AG20443 (cell line): ENCODE data around the gene NBAS.
"Not testable (repeated sequence)": the region's sequence is repeated elsewhere in the genome, so short reads cannot be mapped to it uniquely, and the experiment has no call there.

Experiments used
- DNase-seq: peaks from one replicate; pipeline ENCODE4 v3.0.0; 2012; ENCODE audit warnings: low spot score, mixed read lengths

NBAS gene

DNA sequence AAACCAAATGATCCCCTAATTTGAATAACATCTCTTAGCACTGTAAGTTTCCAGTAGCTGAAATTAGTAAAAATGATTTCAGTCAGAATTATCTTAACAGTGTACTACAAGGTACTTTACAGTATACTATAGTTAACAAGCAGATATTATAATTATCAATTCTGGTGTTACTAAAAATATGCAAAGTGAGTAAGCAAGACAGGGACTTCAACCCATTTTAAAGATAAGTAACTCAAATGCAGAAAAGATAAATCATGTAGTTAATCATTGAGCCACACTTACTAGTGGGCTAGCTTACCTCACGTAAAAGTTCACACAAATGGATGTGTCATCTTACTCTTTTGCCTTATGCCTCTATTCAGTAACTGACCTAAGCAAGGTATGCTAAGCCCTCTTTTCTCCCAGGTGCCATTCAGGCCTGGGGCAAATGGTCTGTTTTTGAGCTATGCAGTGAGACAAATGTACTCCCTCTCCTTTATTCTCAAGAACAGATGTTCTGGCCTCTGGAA, 101.0 kb downstream of the NBAS start:
- no peak for DNase-seq

DNA sequence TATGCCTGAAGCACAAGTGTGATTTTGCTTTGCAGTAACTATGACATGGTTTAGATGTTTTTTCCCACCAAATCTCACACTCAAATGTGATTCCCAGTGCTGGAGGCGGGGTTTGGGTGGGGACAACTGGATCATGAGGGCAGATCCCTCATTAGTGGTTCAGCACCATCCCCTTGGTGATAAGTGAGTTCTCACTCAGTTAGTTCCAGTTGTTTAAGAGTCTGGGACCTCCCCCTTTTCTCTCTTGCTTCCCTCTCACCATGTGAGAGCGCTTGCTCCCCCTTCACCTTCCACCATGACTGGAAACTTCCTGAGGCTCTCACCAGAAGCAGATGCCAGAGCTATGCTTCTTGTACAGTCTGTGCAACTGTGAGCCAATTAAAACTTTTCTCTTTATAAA, 102.9 kb downstream of the NBAS start:
- no peak for DNase-seq

DNA sequence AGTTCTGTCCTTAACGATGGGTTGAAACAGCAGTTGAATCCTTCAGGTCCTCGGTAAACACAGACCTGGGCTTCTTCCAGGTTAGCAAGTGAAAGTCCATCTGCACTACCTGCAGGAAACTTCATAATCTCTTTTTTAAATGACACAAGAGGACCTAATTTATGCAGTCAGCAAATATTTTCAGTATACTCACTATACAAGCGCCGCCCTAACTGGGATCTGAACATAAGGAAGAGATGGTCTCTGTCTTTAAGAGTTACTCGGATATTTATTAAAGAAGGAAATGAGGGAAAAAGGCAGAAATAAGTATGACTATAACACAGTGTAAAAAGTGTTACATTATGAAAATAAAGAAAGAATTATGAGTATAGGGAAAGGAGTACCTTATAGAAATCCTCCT, 103.3 kb downstream of the NBAS start:
- DNase-seq: no peak

DNA sequence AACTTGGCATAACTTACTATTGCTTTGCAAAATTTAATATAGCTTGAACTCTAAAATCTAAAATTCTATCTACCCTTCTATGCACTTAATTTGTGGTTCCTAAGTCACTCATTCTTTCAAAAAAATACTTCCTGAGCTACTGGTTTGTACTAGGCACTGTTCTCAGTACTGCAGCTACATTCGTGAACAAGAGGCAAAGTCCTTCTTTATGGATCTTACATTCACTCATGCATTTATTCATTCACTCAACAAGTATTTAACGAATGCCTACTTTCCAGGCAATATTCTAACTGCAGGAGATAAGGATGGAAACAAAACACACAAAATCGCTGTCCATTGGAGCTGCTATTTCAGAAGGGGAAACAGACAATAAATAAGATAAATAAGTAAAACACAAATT, 104.8 kb downstream of the NBAS start:
- no peak for DNase-seq

DNA sequence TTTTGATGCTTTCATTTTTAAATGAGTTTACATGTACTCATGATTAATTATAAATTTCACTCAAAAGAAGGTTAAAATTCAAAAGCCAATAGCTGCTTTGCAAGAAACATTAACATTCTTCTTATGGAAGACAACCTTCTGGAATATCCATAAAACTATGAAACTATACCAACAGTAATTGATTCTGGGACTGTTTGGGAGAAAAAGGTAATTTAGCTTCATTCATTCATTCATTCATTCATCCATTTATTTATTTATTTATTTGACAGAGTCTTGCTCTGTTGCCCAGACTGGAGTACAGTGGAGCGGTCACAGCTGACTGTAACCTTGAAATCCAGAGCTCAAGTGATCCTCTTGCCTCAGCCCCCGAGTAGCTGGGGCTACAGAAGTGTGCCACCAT, 110.3 kb downstream of the NBAS start:
- no peak for DNase-seq

DNA sequence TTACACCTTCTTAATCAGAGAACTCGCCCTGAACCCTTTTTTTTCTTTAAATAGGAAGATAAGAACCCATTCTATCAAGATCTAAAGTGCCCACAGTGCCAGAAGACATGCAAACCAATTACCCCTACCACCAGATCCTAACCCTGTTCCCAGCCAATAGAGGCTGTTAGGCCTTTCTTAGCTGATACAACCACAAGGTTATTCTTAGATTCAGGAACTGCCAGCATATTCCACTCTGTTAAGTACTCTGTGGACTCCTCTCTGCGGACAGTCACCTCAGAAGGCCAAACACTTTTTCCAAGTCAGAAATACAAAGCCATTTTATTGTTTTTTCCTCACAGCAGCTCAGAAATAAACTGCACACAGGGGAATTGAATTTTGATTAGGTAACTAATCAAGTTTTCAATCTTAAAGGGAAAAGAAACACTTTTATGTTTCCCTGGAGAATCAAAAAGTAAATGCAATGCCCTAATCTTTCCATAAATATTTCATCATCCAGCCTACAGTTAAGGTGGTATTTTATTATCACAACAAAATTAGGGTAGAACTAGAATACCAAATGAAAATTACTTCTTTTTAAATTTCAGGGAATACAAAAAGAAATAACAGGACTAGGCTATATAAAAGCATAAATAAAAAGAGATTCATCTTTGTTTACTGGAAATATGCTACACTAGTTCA, 111.4 kb downstream of the NBAS start:
- no peak for DNase-seq

DNA sequence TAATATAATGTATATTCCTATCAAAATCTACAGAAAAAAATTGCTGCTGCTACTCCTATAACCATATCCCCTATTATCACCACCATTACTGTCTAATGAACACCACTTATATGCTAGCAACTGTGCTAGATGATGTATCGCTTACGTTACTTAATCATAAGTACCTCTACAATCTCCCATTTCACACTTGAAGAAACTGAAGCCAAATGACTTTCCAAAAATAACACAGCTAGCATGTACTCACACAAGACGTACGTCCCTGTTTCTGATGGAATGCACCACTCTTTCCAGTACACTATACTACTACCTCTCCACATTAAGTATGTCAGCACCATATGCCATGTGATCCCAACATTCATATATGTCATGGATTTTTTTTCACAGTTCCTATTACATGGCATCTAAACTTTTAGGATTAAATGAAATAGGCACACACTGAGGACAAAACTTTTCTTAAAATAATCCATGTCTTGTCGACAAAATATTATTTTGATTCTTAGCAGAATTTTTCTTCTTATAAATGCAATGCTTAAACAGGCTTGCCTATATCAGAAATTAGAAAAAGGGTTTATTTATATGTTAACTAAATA, 112.8 kb downstream of the NBAS start:
- no peak for DNase-seq

DNA sequence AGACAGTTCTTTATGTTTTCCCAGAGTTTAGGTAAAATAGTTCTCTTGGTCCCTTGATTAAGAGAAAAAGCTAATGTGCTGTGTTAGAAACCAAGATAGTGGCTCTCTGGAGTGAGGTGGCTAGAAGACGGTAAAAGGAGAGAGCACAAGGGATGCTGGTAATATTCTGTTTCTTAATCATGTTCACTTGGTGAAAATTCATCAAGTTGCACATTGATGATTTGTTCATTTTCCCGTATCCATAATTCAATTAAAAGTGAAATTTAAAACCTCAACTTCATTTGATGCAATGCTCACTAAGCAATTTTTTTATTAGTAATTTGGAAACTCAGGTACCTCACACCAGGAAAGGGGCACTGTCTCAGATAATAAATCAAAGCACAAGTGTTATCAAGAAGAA, 113.8 kb downstream of the NBAS start:
- no peak for DNase-seq

DNA sequence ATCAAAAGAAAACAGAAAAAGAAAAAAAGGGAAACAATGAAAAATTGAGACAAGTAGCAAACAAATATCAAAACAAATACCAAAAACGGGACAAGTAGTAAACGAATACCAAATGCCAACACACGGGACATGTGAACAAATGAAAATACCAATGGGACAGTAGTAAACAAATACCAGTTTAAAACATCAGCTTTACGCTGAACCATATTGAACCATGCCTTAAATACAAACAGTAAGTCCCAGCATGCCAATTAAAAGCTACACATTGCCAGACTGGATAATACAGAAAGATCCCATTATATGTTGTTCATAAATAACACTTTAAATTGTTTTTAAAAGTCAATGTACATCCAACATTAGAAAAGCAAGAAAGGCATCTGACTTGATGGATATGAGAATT, 114.2 kb downstream of the NBAS start:
- no peak for DNase-seq

DNA sequence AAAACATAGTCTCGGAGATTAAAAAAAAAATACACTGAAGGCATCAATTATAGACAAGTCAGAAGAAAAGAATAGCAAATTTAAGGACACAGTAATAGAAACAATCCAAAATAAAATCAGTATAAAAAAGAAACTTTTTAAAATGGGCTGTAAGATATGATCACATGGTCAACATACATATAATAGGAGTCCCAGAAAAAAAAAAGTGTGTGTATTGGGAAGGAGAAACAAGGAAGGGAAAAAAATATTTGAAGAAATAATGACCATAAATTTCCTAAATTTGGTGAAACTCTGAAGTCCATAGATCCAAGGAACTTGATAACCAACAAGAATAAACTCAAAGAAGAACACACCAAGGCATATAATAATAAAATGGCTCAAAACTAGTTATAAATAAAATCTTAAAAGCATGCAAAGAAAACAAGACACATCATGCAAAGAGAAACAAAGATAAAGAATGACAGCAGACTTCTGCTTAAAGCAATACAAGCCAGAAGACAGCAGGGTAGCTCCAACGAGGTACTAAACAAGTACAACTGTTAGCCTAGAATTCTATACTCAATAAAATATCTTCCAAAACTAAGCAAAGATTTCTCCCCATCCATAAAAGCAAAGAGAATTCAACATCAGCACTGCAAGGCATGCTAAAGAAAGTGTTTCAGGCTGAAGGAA, 115.1 kb downstream of the NBAS start:
- no peak for DNase-seq

DNA sequence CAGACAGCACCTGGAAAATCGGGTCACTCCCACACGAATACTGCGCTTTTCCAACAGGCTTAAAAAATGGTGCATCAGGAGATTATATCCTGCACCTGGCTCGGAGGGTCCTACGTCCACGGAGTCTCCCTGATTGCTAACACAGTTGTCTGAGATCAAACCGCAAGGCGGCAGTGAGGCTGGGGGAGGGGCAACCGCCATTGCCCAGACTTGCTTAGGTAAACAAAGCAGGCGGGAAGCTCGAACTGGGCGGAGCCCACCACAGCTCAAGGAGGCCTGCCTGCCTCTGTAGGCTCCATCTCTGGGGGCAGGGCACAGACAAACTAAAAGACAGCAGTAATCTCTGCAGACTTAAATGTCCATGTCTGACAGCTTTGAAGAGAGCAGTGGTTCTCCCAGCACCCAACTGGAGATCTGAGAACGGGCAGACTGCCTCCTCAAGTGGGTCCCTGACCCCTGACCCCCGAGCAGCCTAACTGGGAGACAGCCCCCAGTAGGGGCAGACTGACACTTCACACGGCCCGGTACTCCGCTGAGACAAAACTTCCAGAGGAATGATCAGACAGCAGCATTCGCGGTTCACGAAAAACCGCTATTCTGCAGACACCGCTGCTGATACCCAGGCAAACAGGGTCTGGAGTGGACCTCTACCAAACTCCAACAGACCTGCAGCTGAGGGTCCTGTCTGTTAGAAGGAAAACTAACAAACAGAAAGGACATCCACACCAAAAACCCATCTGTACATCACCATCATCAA, 121.2 kb downstream of the NBAS start:
- DNase-seq: not testable (repeated sequence)

DNA sequence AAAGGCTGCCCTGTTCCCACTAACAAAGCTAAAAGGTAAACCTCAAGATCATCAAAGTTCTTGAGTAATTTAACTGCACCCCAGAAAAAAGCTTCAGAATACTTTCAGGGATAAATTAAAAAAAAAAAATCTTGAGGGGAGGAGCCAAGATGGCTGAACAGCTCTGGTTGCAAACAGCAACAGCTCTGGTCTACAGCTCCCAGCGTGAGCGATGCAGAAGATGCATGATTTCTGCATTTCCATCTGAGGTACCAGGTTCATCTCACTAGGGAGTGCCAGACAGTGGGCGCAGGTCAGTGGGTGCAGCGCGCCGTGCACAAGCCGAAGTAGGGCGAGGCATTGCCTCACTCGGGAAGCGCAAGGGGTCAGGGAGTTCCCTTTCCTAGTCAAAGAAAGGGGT, 121.8 kb downstream of the NBAS start:
- not testable (repeated sequence) for DNase-seq

DNA sequence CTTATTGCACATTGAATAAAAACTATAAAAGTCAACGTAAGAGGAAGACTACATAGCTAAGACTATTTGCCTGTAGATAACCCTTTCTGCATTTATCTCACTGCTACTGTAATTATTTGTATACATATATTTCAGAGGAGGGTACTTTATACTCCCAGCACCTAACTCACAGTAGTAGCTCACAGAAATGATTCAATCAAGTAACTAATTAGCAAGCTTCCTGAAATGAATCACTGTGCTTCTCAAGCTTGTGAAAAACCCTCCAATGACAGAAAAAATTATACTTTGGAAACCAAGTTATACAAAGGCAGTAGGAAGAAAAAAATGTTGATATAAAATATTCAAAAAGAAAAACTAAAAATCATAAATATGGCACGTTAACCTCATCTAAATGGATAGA, 124.9 kb downstream of the NBAS start:
- no peak for DNase-seq

DNA sequence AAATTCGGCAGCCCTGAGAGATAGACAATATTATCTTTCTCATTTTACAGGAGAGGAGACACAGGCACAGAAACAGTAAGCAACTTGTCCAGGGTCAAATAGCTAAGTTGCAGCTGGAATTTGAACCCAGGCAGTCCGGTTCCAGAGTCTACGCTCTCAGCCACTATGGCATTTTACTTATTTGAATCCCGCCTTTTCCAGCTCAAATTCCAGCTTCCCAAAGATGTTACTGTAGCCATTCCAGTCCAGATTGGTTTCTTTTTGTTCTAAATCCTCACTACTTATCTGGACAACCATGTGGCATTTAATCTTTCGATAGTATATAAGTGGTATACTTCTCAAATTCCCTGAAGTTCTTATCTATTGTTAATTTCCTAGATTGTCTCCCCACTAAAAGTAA, 125.7 kb downstream of the NBAS start:
- no peak for DNase-seq

DNA sequence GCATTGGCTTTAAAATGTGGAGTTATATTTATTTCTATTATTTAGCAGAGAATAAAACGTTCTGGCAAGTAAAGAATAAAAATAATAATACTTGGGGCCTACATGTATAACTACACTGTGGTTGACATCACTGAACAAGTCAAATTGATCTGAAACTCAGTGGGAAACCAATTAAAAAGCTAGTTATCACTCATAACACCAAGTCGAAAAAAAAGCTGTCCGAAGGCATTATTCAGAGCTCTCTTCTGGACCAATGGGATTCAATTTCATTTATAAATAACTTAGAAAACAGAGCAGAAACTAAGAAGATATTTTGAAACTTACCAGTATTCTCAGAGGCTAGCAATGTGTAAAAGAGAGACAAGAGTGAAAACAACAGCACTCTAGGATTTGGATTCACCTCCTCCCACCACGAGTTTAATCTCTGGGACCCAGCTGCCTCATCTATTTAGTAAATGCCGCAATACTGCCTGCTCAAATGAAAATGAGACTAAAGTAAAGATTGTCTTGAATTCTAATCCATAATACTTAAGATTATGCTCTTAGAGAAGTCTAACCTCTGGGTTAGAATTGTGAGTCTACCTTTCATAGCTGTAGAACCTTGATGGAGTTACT, 128.4 kb downstream of the NBAS start:
- DNase-seq: no peak

DNA sequence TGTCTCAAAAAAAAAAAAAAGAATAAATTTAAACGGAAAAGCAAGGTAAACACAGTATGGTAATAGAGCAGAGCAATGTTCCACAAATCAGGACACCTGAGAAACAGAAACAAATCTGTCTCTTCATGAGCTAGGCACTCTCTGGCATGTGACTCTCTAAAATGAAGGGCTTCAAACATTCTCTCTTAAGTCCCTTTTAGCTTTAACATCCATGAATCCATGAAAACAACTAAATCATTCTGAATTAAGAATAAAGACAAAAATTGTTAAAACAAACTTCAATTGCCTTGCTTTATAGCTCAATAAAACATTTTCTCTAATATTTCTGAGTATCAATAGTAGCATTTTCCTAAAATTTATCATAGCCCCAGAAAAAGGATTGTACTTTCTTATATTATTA, 132.1 kb downstream of the NBAS start:
- DNase-seq: no peak

DNA sequence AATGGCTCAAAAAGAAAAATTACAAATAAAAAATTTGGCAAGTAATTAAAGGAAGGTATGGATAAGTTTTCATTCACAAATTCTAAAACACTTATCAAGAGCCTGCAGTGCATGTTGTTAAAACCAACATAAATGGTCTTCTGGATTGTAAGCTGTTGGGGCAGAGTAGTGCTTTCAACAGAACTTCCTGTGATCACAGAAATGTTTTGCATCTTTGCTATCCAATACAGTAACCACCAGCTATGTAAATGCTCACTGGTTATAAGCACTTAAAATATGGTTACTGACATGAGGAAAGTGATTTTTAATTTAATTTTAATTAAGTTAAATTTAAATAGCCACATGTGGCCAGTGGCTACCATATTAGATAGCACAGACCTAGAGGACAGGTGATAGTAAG, 133.1 kb downstream of the NBAS start:
- DNase-seq: no peak

DNA sequence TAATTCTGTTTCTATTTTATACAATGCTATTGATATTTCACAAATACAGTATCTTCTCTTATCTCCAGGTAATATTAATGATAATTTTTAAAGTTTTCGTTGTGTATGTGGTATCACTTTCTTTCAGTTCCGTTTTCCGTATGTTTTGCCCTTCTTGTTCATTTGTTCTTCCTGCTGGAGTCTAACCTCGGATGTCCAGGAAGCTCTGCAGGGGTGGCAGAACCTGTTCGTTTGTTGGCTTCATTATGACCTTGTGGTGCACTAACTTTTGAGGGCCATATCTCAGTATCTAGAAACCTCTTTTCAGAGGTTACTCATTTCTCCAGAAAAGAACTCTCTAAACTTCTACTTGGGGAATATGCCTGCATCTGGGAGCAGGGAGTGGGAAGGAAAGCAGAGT, 134.5 kb downstream of the NBAS start:
- DNase-seq: no peak

DNA sequence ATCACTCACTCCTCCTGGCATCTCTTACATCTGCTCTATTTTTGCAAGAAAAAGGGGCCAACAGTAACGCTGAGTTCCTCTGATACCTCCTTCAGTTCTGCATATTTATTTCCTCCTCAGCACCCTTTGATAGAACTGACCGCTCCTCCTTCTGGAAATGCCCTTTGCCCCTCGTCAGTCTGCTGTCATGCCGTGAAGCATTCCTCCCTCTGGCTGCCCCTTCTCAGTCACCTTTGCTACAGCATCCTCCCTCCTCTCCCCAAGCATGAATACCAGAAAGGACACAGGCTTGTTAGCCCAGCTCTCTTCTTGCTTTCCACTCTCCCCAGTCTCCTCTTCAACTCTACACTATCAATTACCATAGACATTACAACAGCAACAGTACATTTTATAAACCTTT, 135.4 kb downstream of the NBAS start:
- no peak for DNase-seq

DNA sequence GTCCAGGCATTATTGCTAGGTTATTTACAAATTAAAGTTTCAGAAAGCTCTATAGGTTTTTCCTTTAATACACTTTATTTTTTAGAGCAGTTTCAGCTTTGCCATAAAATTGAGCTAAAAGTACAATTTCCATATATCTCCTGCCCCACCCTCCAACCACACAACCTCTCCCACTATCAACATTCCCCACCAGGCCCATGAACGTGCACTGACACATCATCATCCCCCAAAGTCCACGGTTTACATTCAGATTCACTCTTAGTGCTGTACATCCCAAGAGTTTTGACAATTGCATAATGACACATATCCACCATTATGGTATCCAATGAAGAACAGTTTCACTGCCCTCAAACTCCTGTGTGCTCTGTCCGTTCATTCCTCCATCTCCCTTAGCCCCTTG, 139.4 kb downstream of the NBAS start:
- no peak for DNase-seq

DNA sequence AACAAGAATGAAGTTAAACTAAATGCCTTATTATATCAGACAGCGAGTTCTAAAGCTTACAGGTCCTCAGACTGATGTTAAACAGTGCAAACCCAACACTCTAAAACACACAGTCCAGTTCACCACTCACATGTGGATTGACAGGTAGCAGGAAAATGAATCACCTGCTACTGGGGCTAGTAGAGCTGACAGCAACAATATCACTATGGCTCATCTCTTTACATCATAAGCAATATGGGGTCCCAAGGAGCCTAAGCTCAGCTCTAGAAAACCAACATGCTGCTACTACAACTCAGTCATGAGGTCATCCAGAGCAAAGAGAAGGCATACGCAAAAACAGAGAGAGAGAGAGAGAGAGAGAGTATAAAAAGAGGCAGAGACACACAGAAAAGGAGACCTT, 145.4 kb downstream of the NBAS start:
- DNase-seq: no peak

DNA sequence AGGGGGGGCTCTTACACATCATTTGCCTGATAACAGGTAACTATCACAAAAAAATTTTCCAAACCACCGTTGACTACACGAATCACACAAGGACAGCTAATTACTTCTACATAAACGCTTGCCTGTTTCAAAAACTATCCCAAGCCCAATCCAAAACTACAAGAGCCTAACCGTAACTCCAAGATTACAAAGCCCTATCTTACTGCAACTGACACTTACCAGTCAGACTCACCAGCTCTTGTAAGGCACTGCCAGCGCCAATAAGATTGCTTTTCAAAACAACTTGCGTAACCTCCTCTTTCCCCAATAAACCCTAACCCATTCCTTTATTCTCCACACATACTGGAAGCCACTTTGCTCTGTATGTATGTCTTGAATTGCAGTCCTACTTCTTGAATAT, 148.4 kb downstream of the NBAS start:
- no peak for DNase-seq
